Tibial nerve (tissue), 4 donors: Measurements from ENCODE around the gene PRLR. TPM values are rescaled to one million over a fixed set of nuclear protein-coding genes. Genes with fewer than 3 reads are reported as not detected.

ENCODE experiments used
- DNase-seq, 2 donors: peaks; one replicate each; pipeline ENCODE4 v3.0.0-alpha.2; 2019; ENCODE audit warnings: low spot score in 2 of 2
- H3K27ac ChIP-seq, 4 donors: fragments of 200-600 bp; sonication (generic) in 3 of 4; one replicate each; pipeline ENCODE4 v1.5.1; 2017 to 2019; ENCODE audit warnings: mild to moderate bottlenecking in 1 of 4
- H3K27me3 ChIP-seq, 2 donors: fragments of 200-600 bp; sonication (generic) in 1 of 2; one replicate each; pipeline versions ENCODE4 v1.5.1 to v1.6.0; 2017 to 2019
- H3K36me3 ChIP-seq, 3 donors: fragments of 200-600 bp; sonication (generic); one replicate each; pipeline ENCODE4 v1.5.1; 2018 to 2019
- H3K4me1 ChIP-seq, 4 donors: fragments of 200-600 bp; sonication (generic) in 3 of 4; one replicate each; pipeline ENCODE4 v1.5.1; 2017 to 2019
- H3K4me3 ChIP-seq, 4 donors: fragments of 200-600 bp; sonication (generic) in 3 of 4; one replicate each; pipeline ENCODE4 v1.5.1; 2017 to 2019; ENCODE audit warnings: mild to moderate bottlenecking in 1 of 4, moderate library complexity in 1 of 4
- H3K9me3 ChIP-seq, 4 donors: fragments of 200-600 bp; sonication (generic) in 3 of 4; one replicate each; pipeline ENCODE4 v1.5.1; 2017 to 2019
- CTCF ChIP-seq, 5 experiments: fragments of 200-600 bp in 3 of 5; fragments of 450-650 bp in 2 of 5; sonication (generic) in 3 of 5; IDR thresholded peaks; one replicate each; pipeline ENCODE4 v1.5.1; 2016 to 2019; ENCODE audit warnings: antibody characterized with exemption in 5 of 5, mild to moderate bottlenecking in 3 of 5, moderate library complexity in 2 of 5
- EP300 ChIP-seq, 2 donors: sonication (generic); formaldehyde crosslinking; IDR thresholded peaks; one replicate each; pipeline ENCODE4 v1.6.1; 2017; ENCODE audit warnings: antibody characterized with exemption in 2 of 2, mild to moderate bottlenecking in 1 of 2
- POLR2A ChIP-seq, 2 donors: fragments of 450-650 bp; IDR thresholded peaks; one replicate each; pipeline ENCODE4 v1.6.1; 2017; ENCODE audit warnings: antibody characterized with exemption in 2 of 2, mild to moderate bottlenecking in 2 of 2, moderate library complexity in 2 of 2
- WGBS, 2 donors: methylation state at CpG; one replicate each; pipeline ENCODE4 v1.1.5; 2018; 5-methylcytosine and 5-hydroxymethylcytosine counted together
- total RNA-seq, 4 donors: library from RNA; depleted of rRNA; stranded (reverse); fragments of >200 nt; gene quantifications; one replicate each; pipeline ENCODE4 v1.1.0, GENCODE V29; 2016

The PRLR gene
- total RNA-seq, 4 donors from 2014 or later, result 0.84 to 5.3 (median 4.0) TPM

DNA sequence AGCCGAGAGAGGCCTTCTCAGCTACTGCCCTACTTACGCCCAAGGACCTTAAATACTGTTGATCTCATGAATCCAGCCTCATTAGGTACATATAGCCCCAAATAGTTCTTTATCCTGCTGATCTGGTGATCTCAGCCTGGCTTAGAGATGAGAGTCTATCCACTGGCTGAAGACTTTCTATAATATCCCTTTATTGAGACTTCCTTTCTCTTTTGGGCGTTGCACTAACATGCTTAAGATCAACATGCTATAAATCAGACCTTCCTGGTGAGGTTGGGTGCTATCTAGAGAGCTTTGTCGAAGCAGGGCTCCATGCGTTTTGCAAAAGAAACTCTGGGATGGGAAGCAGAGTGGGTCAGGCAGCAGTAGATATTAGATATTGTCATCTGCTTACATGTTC lies 138.6 kb downstream of the PRLR start:
- no peaks in the 10 kb centered on the region for H3K36me3 ChIP-seq
- peaks cover 0 to 10% (median 0%) of the 10 kb centered on the region in 4 donors for H3K4me1 ChIP-seq
- 84 to 89% methylated on average over 5 of the region's 5 CpGs for WGBS, 2 donors
- TF ChIP-seq CTCF (IDR thresholded peaks at IDR 0.05) (no peak), EP300 (IDR thresholded peaks at IDR 0.05) (no peak), POLR2A (IDR thresholded peaks at IDR 0.05) (no peak)
- no peak overlapping the region for H3K4me3 ChIP-seq
- H3K27me3 ChIP-seq, result no peaks in the 10 kb centered on the region
- no peak for DNase-seq
- no peak overlapping the region for H3K27ac ChIP-seq
- no peaks in the 10 kb centered on the region for H3K9me3 ChIP-seq

DNA sequence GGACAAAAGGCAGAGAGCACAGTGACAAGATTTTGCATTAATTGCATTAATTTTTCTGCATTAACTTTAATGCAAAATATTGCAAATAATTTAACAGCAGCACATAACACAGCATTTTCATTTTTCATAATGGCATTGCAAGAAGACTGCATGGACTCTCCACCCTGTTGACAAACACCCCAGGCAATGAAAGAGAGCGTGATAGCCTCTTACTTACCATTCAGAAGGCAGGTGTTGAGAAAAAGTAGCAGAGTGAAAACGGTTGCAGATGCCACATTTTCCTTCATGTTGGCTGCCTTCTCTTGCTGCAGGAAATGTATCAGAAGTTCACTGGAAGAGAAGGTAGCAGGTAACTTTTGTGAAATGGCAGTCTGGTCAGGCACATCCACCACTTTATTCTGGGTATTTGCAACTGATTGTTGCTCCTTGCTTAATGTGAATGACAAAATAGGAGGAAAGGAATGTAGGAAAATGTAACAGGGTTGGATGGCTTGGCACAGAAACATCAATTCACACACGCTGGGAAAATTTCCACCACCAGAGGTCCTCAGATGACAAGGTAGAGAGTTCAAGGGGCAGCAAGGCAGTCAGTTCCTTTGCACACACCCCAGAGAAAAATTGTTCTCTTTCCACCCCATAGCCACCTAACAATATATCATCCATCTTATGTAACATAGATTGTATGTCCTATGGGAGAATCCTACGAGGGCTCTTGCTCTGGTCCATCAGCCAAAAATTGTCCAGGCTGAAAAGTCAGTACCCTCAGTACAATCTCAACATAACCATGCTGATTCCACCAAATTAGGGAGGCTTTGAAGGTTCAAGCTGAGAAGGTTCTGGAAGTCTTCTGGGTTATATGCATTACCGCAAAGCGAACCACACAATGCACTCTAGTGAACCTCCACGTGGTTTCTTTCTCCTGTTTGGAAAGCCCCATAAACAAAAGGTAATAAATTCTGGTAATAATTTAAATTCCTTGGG lies 140.7 kb downstream of the PRLR start:
- Histone ChIP-seq H3K27ac (no peak overlapping the region), H3K27me3 (no peaks in the 10 kb centered on the region), H3K4me3 (no peak overlapping the region), H3K4me1 (peaks cover 0 to 7% (median 0%) of the 10 kb centered on the region in 4 donors), H3K9me3 (no peaks in the 10 kb centered on the region), H3K36me3 (no peaks in the 10 kb centered on the region)
- 65 to 67% methylated on average over 7 of the region's 7 CpGs for WGBS, 2 donors
- TF ChIP-seq CTCF (IDR thresholded peaks at IDR 0.05) (peak; percentile 40 to 76 (median 63)), POLR2A (IDR thresholded peaks at IDR 0.05) (no peak), EP300 (IDR thresholded peaks at IDR 0.05) (peak in 1 of 2 donors; percentile 17)
- peak; percentile 53 to 91 for DNase-seq

DNA sequence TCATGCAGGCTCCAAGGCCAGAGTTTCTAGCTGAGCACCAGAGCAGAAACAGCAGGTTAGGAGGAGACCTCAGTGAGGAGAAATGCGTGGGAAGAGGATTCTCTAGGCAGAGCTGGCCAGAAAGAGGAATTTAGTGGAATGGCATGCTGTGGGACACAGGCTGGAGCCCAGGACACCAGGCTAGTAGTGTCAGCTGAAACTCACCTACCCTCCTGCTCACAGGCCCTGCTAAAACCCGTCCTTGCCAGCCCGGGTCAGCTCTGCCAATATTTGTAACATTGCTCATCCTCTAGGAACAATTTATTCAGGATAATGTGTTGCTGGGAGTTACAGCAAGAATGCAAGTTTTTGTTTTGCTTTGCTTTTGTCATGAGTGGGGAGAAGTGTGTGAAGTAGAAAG lies 142.3 kb downstream of the PRLR start:
- no peak for DNase-seq
- no peaks in the 10 kb centered on the region for H3K36me3 ChIP-seq
- no peaks in the 10 kb centered on the region for H3K27me3 ChIP-seq
- no peak overlapping the region for H3K27ac ChIP-seq
- TF ChIP-seq POLR2A (IDR thresholded peaks at IDR 0.05) (no peak), CTCF (IDR thresholded peaks at IDR 0.05) (no peak), EP300 (IDR thresholded peaks at IDR 0.05) (no peak)
- H3K4me3 ChIP-seq, result no peak overlapping the region
- peaks cover 0 to 7% (median 0%) of the 10 kb centered on the region in 4 donors for H3K4me1 ChIP-seq
- WGBS, 2 donors, result 57 to 62% methylated on average over 3 of the region's 3 CpGs
- H3K9me3 ChIP-seq, result no peaks in the 10 kb centered on the region

- Histone ChIP-seq H3K4me3 (no peak overlapping the region), H3K9me3 (peaks cover 0 to 2% (median 0%) of the 10 kb centered on the region in 4 donors), H3K27me3 (no peaks in the 10 kb centered on the region), H3K36me3 (no peaks in the 10 kb centered on the region), H3K4me1 (peaks cover 0 to under 1% (median 0%) of the 10 kb centered on the region in 4 donors), H3K27ac (no peak overlapping the region)
- TF ChIP-seq EP300 (IDR thresholded peaks at IDR 0.05) (no peak), POLR2A (IDR thresholded peaks at IDR 0.05) (no peak), CTCF (IDR thresholded peaks at IDR 0.05) (no peak)
- 86 to 91% methylated on average over 3 of the region's 3 CpGs for WGBS, 2 donors
- no peak for DNase-seq
Measured at GRCh38 chr5:35083150-35083549, 147.1 kb downstream of the PRLR start.

- Histone ChIP-seq H3K27ac (no peak overlapping the region), H3K9me3 (peaks cover 0 to 2% (median 0%) of the 10 kb centered on the region in 4 donors), H3K36me3 (no peaks in the 10 kb centered on the region), H3K4me1 (no peaks in the 10 kb centered on the region), H3K4me3 (no peak overlapping the region), H3K27me3 (no peaks in the 10 kb centered on the region)
- whole genome bisulfite sequencing, 2 donors, result 93 to 96% methylated on average over 3 of the region's 3 CpGs
- TF ChIP-seq CTCF (IDR thresholded peaks at IDR 0.05) (no peak), EP300 (IDR thresholded peaks at IDR 0.05) (no peak)
- no peak for DNase-seq
Measured at GRCh38 chr5:35082530-35082929, 147.8 kb downstream of the PRLR start.
